Measurements from ENCODE around the gene NAA25.

DNA sequence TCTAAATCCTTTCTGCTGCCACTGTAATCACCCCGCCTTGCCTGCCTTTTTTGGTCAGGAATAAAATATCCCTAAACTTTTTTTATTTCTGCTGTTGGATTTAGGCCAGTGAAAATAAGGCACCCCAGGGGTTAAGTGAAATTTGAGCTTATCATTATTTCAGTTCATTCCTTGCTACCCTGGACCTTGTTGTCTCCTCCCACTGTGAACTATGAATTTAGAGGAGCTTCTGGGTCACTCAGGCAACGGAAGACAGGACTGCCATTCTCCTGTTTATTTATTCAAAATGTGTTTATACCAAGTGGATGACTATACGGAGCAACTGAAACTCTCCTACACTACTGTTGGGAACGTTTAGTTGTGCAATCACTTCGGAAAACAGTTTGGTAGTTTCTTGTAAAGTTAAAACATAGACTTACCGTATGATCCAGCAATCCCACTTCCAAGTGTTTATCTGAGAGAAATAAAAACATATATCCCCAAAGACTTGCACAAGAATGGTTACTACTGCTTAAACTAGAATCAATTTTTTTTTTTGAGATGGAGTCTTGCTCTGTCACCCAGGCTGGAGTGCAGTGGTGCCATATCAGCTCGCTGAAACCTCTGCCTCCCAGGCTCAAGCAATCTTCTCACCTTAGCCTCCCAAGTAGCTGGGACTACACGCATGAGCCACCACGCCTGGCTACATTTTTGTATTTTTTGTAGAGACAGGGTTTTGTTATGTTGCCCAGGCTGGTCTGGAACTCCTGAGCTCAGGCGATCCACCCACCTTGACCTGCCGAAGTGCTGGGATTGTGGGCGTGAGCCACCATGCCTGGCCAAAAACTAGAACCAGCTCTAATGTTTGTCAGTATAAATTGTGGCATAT is 14.5 kb upstream of the NAA25 start:
- TF ChIP-seq, protein P1, sequence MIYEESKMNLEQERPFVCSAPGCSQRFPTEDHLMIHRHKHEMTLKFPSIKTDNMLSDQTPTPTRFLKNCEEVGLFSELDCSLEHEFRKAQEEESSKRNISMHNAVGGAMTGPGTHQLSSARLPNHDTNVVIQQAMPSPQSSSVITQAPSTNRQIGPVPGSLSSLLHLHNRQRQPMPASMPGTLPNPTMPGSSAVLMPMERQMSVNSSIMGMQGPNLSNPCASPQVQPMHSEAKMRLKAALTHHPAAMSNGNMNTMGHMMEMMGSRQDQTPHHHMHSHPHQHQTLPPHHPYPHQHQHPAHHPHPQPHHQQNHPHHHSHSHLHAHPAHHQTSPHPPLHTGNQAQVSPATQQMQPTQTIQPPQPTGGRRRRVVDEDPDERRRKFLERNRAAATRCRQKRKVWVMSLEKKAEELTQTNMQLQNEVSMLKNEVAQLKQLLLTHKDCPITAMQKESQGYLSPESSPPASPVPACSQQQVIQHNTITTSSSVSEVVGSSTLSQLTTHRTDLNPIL (CRISPR knock-in tag; IDR thresholded peaks at IDR 0.05; ENCODE audit: low read depth) = no peak
- no peak for TF ChIP-seq ZNF565 (CRISPR knock-in tag; conservative IDR thresholded peaks at IDR 0.05; ENCODE audit: low read depth)
- TF ChIP-seq ESRRG (CRISPR knock-in tag; IDR thresholded peaks at IDR 0.05) = no peak
- TF ChIP-seq PPARA (CRISPR knock-in tag; IDR thresholded peaks at IDR 0.05; ENCODE audit: borderline replicate concordance) = no peak
- TF ChIP-seq, protein P2, sequence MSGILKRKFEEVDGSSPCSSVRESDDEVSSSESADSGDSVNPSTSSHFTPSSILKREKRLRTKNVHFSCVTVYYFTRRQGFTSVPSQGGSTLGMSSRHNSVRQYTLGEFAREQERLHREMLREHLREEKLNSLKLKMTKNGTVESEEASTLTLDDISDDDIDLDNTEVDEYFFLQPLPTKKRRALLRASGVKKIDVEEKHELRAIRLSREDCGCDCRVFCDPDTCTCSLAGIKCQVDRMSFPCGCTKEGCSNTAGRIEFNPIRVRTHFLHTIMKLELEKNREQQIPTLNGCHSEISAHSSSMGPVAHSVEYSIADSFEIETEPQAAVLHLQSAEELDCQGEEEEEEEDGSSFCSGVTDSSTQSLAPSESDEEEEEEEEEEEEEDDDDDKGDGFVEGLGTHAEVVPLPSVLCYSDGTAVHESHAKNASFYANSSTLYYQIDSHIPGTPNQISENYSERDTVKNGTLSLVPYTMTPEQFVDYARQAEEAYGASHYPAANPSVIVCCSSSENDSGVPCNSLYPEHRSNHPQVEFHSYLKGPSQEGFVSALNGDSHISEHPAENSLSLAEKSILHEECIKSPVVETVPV (CRISPR knock-in tag; IDR thresholded peaks at IDR 0.05) = no peak
- TF ChIP-seq ZFP3 (CRISPR knock-in tag; IDR thresholded peaks at IDR 0.05) = no peak
- TF ChIP-seq SNAI2 (CRISPR knock-in tag; IDR thresholded peaks at IDR 0.05) = no peak
